ENCODE results near the gene SERPINB7. TPM values are rescaled to one million over a fixed set of nuclear protein-coding genes. Genes with fewer than 3 reads are reported as not detected.
A peak's percentile ranks its signal among the peaks of the same experiment; 100 is the strongest.

The SERPINB7 gene
- polyA plus RNA-seq, 3 donors, result not detected

DNA sequence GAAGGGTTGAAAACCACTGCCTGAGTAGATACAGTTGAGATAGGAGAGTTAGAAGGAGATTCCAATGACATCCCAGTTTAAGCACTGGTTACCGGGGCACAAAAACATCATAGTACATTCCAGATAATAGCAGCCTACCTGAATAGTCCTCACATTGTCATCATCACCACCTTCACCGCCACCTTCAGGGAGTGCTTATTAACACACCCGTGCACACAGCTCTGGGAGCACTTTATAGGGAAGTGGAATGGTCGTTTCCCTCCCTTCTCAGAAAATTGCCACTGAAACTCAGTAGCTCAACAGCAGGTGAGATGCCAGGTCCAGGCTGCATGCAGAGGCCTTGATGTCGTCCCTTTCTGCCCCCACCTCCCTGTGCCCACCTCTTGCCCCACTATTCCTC, 8.2 kb downstream of the SERPINB7 start:
- no peak overlapping the region for H3K27ac ChIP-seq (ENCODE audit: low read depth in 1 of 2, low read length in 2 of 2)
- peaks cover 2% of the 10 kb centered on the region in 2 donors for H3K27me3 ChIP-seq (ENCODE audit: control insufficient read depth in 2 of 2, insufficient read depth in 2 of 2, low read length in 2 of 2)
- H2AFZ ChIP-seq (ENCODE audit: insufficient read depth, low read depth, low read length, poor library complexity, severe bottlenecking), result no peak overlapping the region
- no peaks in the 10 kb centered on the region for H3K79me2 ChIP-seq (ENCODE audit: insufficient read depth, low read length)
- no peak overlapping the region for H3K9ac ChIP-seq (ENCODE audit: insufficient read depth, low read length, poor library complexity, severe bottlenecking)
- Mint-ChIP-seq H3K4me3 (no peak overlapping the region), H3K27me3 (ENCODE audit: low read depth in 3 of 3) (peaks cover 2 to 9% (median 4%) of the 10 kb centered on the region in 3 donors), H3K4me1 (peaks cover 2% of the 10 kb centered on the region), H3K36me3 (no peaks in the 10 kb centered on the region), H3K27ac (no peak overlapping the region), H3K9me3 (peaks cover 0 to 4% (median 0%) of the 10 kb centered on the region in 7 donors)
- no peaks in the 10 kb centered on the region for H4K20me1 ChIP-seq (ENCODE audit: insufficient read depth, low read length)
- no peaks in the 10 kb centered on the region for H3K4me1 ChIP-seq (ENCODE audit: control insufficient read depth in 1 of 2, insufficient read depth in 2 of 2, low read length in 2 of 2)
- intact Hi-C loops (cut with micrococcal nuclease), result no loop called here
- H3K4me3 ChIP-seq (replicated peaks in 1 of 3; ENCODE audit: low read depth in 2 of 3, low read length in 3 of 3), result no peak overlapping the region
- TF ChIP-seq, protein P1, sequence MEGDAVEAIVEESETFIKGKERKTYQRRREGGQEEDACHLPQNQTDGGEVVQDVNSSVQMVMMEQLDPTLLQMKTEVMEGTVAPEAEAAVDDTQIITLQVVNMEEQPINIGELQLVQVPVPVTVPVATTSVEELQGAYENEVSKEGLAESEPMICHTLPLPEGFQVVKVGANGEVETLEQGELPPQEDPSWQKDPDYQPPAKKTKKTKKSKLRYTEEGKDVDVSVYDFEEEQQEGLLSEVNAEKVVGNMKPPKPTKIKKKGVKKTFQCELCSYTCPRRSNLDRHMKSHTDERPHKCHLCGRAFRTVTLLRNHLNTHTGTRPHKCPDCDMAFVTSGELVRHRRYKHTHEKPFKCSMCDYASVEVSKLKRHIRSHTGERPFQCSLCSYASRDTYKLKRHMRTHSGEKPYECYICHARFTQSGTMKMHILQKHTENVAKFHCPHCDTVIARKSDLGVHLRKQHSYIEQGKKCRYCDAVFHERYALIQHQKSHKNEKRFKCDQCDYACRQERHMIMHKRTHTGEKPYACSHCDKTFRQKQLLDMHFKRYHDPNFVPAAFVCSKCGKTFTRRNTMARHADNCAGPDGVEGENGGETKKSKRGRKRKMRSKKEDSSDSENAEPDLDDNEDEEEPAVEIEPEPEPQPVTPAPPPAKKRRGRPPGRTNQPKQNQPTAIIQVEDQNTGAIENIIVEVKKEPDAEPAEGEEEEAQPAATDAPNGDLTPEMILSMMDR (IDR thresholded peaks at IDR 0.05), result no peak
- no peak overlapping the region for H3K4me2 ChIP-seq (replicated peaks; ENCODE audit: extremely low read depth, low read length, poor library complexity, severe bottlenecking)
- no peaks in the 10 kb centered on the region for H3K9me3 ChIP-seq (replicated peaks in 1 of 2; ENCODE audit: control insufficient read depth in 1 of 2, insufficient read depth in 1 of 2, low read length in 2 of 2)
- no peaks in the 10 kb centered on the region for H3K36me3 ChIP-seq (replicated peaks in 1 of 2; ENCODE audit: control insufficient read depth in 1 of 2, insufficient read depth in 2 of 2, low read length in 2 of 2)
- DNase-seq, result peak in 1 of 3 donors; percentile 1
- WGBS (ENCODE audit: insufficient coverage), result 65% methylated on average over 2 of the region's 5 CpGs

DNA sequence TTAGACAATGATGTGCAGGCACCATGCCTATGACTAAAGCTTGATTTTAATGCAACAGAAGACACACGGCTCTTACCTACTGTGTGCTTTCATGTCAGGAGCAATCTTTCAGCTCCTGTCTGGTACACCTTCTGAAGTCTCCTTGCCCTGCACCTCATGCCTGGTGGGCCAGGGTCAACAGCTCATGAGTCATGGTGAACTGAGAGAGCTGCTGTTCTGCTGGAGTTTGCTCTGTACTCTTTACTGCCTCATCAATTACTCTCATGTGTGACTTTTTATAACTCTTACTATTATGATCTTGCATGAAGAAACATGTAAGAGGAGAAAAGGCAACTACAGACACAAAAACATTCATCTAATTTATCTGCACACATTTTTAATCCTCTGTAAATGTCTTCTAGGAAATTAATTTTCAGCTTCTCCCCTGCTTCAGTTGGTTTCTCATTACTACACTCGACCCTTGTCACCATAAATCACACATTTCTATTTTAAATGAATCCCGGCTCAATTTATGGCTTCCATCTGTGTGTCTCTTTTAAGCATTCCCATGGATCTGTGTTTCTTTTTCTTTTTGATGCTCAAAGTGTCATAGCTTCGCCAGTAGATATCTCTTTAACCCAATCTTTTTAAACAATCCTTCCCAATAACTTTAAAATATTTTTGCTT, 9.7 kb downstream of the SERPINB7 start:
- H3K36me3 Mint-ChIP-seq, result no peaks in the 10 kb centered on the region
- intact Hi-C loops (cut with micrococcal nuclease), result no loop called here
- Histone ChIP-seq H3K27me3 (ENCODE audit: control insufficient read depth in 2 of 2, insufficient read depth in 2 of 2, low read length in 2 of 2) (no peaks in the 10 kb centered on the region), H3K36me3 (replicated peaks in 1 of 2; ENCODE audit: control insufficient read depth in 1 of 2, insufficient read depth in 2 of 2, low read length in 2 of 2) (no peaks in the 10 kb centered on the region), H3K27ac (ENCODE audit: low read depth in 1 of 2, low read length in 2 of 2) (no peak overlapping the region), H4K20me1 (ENCODE audit: insufficient read depth, low read length) (no peaks in the 10 kb centered on the region), H2AFZ (ENCODE audit: insufficient read depth, low read depth, low read length, poor library complexity, severe bottlenecking) (no peak overlapping the region), H3K79me2 (ENCODE audit: insufficient read depth, low read length) (no peaks in the 10 kb centered on the region), H3K9me3 (replicated peaks in 1 of 2; ENCODE audit: control insufficient read depth in 1 of 2, insufficient read depth in 1 of 2, low read length in 2 of 2) (no peaks in the 10 kb centered on the region), H3K9ac (ENCODE audit: insufficient read depth, low read length, poor library complexity, severe bottlenecking) (no peak overlapping the region), H3K4me1 (ENCODE audit: control insufficient read depth in 1 of 2, insufficient read depth in 2 of 2, low read length in 2 of 2) (peaks cover 0 to 8% of the 10 kb centered on the region in 2 donors), H3K4me3 (replicated peaks in 1 of 3; ENCODE audit: low read depth in 2 of 3, low read length in 3 of 3) (no peak overlapping the region), H3K4me2 (replicated peaks; ENCODE audit: extremely low read depth, low read length, poor library complexity, severe bottlenecking) (no peak overlapping the region)
- no peak overlapping the region for H3K4me3 Mint-ChIP-seq
- no peak overlapping the region for H3K27ac Mint-ChIP-seq
- TF ChIP-seq, protein P1 (IDR thresholded peaks at IDR 0.05), result no peak
- H3K27me3 Mint-ChIP-seq (ENCODE audit: low read depth in 3 of 3), result peaks cover 2 to 7% (median 2%) of the 10 kb centered on the region in 3 donors
- H3K4me1 Mint-ChIP-seq, result peaks cover 8% of the 10 kb centered on the region
- DNase-seq, result no peak
- 59% methylated on average over 3 of the region's 4 CpGs for WGBS (ENCODE audit: insufficient coverage)
- H3K9me3 Mint-ChIP-seq, result peaks cover 0 to 4% (median 0%) of the 10 kb centered on the region in 7 donors

Measured in CD14-positive monocyte (primary cell).